ENCODE data around the gene ARHGAP10.

DNA sequence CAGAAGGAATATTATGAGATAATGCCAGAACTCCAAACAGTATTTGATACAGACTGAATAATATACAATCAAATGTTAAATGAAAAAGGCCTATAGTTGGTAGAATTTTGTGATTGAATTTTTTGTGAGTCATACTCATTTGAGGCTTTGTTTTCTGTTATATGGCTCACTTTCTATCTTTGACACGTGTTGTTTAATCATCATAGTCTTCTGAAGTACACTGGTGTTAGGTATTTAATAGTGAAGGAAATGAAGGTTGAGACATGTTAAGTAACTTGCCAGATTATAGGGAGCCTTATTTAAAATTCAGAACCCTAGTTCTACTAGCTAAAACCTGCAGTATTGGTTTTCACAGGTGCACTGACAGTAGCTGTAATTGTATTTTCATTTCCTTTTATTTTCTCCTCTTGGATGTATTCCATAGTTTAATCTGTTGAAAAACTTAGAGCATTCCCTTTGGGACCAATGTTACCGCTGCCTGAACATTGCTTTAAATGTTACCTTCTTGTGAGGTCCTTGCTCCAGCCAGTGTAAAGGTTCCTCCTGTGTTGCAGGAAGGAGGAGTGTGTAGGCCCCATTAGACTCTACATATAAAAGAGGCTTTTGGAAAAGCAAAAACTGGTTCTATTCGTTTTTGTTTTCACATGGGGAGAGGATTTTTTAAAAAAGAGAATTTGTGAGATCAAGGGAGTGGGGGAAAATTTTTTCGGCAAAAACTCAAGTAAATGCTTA lies 224.1 kb downstream of the ARHGAP10 start:
- TF ChIP-seq EZH2 (IDR thresholded peaks at IDR 0.05; ENCODE audit: low read length, unreplicated experiment): no peak
- TF ChIP-seq, protein P1, sequence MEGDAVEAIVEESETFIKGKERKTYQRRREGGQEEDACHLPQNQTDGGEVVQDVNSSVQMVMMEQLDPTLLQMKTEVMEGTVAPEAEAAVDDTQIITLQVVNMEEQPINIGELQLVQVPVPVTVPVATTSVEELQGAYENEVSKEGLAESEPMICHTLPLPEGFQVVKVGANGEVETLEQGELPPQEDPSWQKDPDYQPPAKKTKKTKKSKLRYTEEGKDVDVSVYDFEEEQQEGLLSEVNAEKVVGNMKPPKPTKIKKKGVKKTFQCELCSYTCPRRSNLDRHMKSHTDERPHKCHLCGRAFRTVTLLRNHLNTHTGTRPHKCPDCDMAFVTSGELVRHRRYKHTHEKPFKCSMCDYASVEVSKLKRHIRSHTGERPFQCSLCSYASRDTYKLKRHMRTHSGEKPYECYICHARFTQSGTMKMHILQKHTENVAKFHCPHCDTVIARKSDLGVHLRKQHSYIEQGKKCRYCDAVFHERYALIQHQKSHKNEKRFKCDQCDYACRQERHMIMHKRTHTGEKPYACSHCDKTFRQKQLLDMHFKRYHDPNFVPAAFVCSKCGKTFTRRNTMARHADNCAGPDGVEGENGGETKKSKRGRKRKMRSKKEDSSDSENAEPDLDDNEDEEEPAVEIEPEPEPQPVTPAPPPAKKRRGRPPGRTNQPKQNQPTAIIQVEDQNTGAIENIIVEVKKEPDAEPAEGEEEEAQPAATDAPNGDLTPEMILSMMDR (conservative IDR thresholded peaks at IDR 0.05; ENCODE audit: low read depth, low read length): no peak
